ENCODE data around the gene NDUFA8. TPM values are rescaled to one million over a fixed set of nuclear protein-coding genes. Genes with fewer than 3 reads are reported as not detected.

Gene NDUFA8
- total RNA-seq, 4 donors from 2014 or later, result 18.0 to 26.0 (median 22.5) TPM

DNA sequence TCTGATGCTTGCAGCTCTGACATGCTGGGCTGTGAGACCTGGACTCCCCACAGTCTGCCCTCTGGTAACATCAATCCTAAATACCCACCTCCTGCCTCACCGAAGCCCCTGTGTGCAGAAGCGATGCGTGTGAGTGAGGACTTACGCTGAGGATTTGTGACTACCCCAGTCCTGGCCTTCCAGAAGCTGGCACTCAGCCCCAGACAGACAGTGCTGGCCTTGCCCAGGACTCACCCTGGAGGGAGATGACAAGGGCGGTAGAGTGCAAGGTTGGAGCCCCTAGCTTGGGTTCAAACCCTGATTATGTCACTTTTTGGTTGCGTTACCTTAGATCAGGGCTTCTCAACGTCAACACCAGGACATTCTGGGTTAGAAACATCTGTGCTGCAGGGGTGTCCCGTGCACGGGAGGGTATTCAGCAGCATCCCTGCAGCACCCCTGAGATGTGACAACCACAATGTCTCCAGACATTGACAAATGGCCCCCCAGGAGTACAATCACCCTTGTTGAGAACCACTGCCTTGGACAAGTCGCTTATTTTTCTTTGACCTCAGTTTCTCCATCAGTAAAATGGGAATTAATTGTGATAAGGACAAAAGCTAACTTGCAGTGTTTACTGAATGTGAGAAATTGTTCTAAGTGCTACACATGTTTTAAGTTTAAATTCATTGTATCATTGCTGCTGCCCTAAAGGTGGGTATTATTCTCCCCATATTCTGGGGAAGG, 43.0 kb downstream of the NDUFA8 start:
- Histone ChIP-seq H3K27me3 (peaks cover 0 to 7% of the 10 kb centered on the region in 2 donors), H3K4me1 (no peaks in the 10 kb centered on the region), H3K4me3 (no peak overlapping the region), H3K36me3 (no peaks in the 10 kb centered on the region), H3K27ac (no peak overlapping the region), H3K9me3 (no peaks in the 10 kb centered on the region)
- WGBS, 2 donors, result 82 to 91% methylated on average over 9 to 10 of the region's 10 CpGs
- TF ChIP-seq POLR2A (IDR thresholded peaks at IDR 0.05) (no peak), EP300 (IDR thresholded peaks at IDR 0.05) (no peak)
- TF ChIP-seq, protein P1, sequence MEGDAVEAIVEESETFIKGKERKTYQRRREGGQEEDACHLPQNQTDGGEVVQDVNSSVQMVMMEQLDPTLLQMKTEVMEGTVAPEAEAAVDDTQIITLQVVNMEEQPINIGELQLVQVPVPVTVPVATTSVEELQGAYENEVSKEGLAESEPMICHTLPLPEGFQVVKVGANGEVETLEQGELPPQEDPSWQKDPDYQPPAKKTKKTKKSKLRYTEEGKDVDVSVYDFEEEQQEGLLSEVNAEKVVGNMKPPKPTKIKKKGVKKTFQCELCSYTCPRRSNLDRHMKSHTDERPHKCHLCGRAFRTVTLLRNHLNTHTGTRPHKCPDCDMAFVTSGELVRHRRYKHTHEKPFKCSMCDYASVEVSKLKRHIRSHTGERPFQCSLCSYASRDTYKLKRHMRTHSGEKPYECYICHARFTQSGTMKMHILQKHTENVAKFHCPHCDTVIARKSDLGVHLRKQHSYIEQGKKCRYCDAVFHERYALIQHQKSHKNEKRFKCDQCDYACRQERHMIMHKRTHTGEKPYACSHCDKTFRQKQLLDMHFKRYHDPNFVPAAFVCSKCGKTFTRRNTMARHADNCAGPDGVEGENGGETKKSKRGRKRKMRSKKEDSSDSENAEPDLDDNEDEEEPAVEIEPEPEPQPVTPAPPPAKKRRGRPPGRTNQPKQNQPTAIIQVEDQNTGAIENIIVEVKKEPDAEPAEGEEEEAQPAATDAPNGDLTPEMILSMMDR (IDR thresholded peaks at IDR 0.05), result no peak
- no peak for DNase-seq (ENCODE audit: low spot score in 2 of 2)

DNA sequence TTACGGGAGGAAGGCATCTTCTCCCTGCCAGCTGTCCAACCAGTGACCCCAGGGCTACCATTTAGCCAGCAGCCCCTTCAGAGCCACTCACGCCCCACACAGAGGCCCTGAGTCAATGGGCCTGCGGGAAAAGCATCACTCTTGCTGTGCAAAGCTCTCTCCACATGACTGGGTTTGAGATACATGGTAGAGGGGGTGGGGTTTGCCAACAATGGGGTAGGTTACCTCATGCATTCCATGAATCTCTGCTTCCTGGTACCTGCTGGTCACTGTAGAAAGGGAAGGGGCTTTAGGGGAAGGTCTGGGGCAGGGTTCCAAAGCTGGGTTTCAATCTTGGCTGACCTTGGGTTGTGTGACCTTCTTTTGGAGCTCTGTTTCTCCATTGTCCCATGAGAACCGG, 43.5 kb downstream of the NDUFA8 start:
- no peaks in the 10 kb centered on the region for H3K4me1 ChIP-seq
- peaks cover 0 to 7% of the 10 kb centered on the region in 2 donors for H3K27me3 ChIP-seq
- no peak overlapping the region for H3K27ac ChIP-seq
- no peaks in the 10 kb centered on the region for H3K9me3 ChIP-seq
- no peaks in the 10 kb centered on the region for H3K36me3 ChIP-seq
- WGBS, 2 donors, result 67 to 79% methylated on average over 3 to 4 of the region's 4 CpGs
- TF ChIP-seq POLR2A (IDR thresholded peaks at IDR 0.05) (no peak), EP300 (IDR thresholded peaks at IDR 0.05) (no peak)
- TF ChIP-seq, protein P1 (IDR thresholded peaks at IDR 0.05), result no peak
- DNase-seq (ENCODE audit: low spot score in 2 of 2), result no peak
- no peak overlapping the region for H3K4me3 ChIP-seq

DNA sequence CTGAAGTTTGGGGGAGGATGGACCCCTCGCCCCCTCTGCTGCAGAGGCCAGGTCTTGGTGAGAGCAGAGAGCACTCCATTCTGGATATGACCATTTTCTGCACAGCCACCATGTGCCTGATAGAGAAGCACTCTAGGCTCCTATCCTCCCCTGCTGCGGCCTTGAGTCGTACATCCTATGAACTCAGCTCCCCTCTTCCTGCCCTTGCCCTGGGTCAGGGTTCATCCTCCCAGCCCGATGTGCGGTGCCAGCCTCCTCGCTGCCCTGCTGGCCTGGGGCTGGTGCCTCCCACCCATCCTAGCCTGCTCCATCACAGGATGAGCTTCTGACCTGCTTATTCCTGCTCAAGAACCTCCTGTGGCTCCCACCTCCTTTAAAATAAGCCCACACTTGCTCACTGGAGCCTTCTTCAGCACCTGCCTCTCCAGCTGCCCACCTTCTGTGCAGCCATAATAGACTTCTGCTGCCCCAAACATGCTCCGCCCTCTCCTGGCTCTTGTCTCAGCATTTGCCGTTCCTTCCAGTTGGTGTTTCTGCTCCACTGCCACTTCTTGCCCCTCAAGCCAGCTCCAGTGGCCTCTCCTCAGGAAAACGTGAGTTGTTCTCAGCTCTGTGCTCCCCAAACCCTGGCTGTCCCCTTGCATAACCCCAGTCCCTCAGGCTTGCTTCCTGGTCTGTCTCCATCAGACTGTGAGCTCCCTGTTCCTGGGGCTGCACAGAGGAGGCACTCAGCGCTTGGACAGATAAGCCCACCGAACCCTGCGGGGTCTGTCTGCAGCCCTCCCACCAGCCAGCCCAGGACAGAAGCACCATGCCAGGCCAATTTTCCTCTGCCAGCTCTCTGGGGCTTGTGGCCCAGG, 44.2 kb downstream of the NDUFA8 start:
- no peak for DNase-seq (ENCODE audit: low spot score in 2 of 2)
- H3K4me1 ChIP-seq, result no peaks in the 10 kb centered on the region
- TF ChIP-seq, protein P1 (IDR thresholded peaks at IDR 0.05), result no peak
- WGBS, 2 donors, result 63 to 79% methylated on average over 11 to 12 of the region's 12 CpGs
- peaks cover 0 to 7% of the 10 kb centered on the region in 2 donors for H3K27me3 ChIP-seq
- no peaks in the 10 kb centered on the region for H3K9me3 ChIP-seq
- H3K27ac ChIP-seq, result no peak overlapping the region
- no peaks in the 10 kb centered on the region for H3K36me3 ChIP-seq
- no peak overlapping the region for H3K4me3 ChIP-seq

DNA sequence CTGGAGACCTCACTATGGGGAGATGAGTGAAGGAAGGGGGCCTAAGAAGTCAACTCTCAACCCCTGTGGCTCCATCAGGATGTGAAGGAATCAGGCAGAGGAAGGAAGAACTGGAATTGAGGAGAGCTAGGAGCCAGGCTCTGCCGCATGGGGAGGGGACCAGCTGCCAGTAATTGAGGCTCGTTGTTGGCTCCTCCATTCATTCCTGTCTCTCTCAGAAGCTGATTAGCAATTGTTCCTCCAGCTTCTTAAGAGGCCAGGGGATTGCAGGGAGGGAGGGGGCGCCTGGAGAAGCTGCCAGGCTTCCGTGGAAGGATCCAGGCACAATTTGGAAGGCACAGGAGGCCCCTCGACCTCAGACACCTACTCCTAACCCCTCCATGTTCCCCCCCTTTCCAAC, 46.0 kb downstream of the NDUFA8 start:
- Histone ChIP-seq H3K4me1 (no peaks in the 10 kb centered on the region), H3K9me3 (no peaks in the 10 kb centered on the region), H3K4me3 (no peak overlapping the region), H3K27ac (no peak overlapping the region), H3K36me3 (no peaks in the 10 kb centered on the region), H3K27me3 (peaks cover 0 to 7% of the 10 kb centered on the region in 2 donors)
- WGBS, 2 donors, result 25 to 40% methylated on average over 5 of the region's 5 CpGs
- no peak for TF ChIP-seq POLR2A (IDR thresholded peaks at IDR 0.05)
- TF ChIP-seq, protein P1 (IDR thresholded peaks at IDR 0.05), result no peak
- TF ChIP-seq EP300 (IDR thresholded peaks at IDR 0.05), result no peak
- DNase-seq (ENCODE audit: low spot score in 2 of 2), result no peak

DNA sequence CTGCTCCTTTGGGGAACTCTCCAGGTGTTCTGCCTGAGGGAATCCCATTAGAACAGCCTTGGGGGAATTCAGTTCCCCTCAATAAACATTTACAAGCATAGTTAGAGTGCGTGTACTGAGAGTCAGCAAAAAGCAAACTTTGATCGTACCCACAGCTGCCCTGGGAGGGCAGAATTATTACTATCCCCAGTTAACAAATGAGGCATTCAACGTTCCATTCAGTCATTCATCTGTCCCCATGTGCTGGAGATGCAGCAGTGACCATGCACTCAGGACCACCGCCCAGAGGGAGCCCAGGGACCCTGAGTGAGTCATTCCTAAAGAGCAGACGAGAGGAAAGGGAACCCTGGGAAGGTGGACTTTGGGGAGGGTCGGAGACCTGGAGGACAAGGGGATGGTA, 47.3 kb downstream of the NDUFA8 start:
- WGBS, 2 donors, result 58 to 62% methylated on average over 6 of the region's 6 CpGs
- no peaks in the 10 kb centered on the region for H3K9me3 ChIP-seq
- H3K27ac ChIP-seq, result no peak overlapping the region
- H3K27me3 ChIP-seq, result peaks cover 0 to 7% of the 10 kb centered on the region in 2 donors
- DNase-seq (ENCODE audit: low spot score in 2 of 2), result no peak
- H3K36me3 ChIP-seq, result no peaks in the 10 kb centered on the region
- TF ChIP-seq POLR2A (IDR thresholded peaks at IDR 0.05) (no peak), EP300 (IDR thresholded peaks at IDR 0.05) (no peak)
- TF ChIP-seq, protein P1 (IDR thresholded peaks at IDR 0.05), result no peak
- H3K4me3 ChIP-seq, result no peak overlapping the region
- H3K4me1 ChIP-seq, result no peaks in the 10 kb centered on the region
